HL-60/S4 treated with retinoic acid at 250 ng/mL for 4 days and 3 days (cell line): ENCODE results near the gene PHF21B.

Experiments
- in situ Hi-C: fragments of 300-500 bp; cut with MboI; formaldehyde crosslinking; loops from 2 replicates; pipeline ENCODE4 v1.7.0; 2022; ENCODE audit warnings: low sequenced_read_pairs

PHF21B gene

GRCh38 chr22:45019861-45020655 is 10.3 kb upstream of the PHF21B start:
- in situ Hi-C loops = no loop called here

- in situ Hi-C loops = no loop called here
Observed at GRCh38 chr22:45014654-45015053, 4.8 kb upstream of the PHF21B start.

- in situ Hi-C loops = no loop called here
Observed at GRCh38 chr22:45013138-45013537, 3.3 kb upstream of the PHF21B start.

GRCh38 chr22:45010532-45010900 is 711 bp upstream of the PHF21B start:
- in situ Hi-C loops = no loop called here

GRCh38 chr22:45008751-45009605 is 827 bp downstream of the PHF21B start:
- in situ Hi-C loops = no loop called here

GRCh38 chr22:45008186-45008681 is 1.6 kb downstream of the PHF21B start:
- in situ Hi-C loops = no loop called here

- in situ Hi-C loops = no loop called here
Observed at GRCh38 chr22:45007391-45008185, 2.2 kb downstream of the PHF21B start.

- in situ Hi-C loops = no loop called here
Observed at GRCh38 chr22:45006964-45007390, 2.8 kb downstream of the PHF21B start.

- in situ Hi-C loops = no loop called here
Observed at GRCh38 chr22:45006111-45006963, 3.5 kb downstream of the PHF21B start.

- in situ Hi-C loops = no loop called here
Observed at GRCh38 chr22:45001653-45002052, 8.2 kb downstream of the PHF21B start.

- in situ Hi-C loops = no loop called here
Observed at GRCh38 chr22:45000330-45000729, 9.5 kb downstream of the PHF21B start.

GRCh38 chr22:44999687-45000086 is 10.1 kb downstream of the PHF21B start:
- in situ Hi-C loops = no loop called here

- in situ Hi-C loops = no loop called here
Observed at GRCh38 chr22:44999231-44999630, 10.6 kb downstream of the PHF21B start.

GRCh38 chr22:44998296-44998695 is 11.5 kb downstream of the PHF21B start:
- in situ Hi-C loops = no loop called here

- in situ Hi-C loops = no loop called here
Observed at GRCh38 chr22:44997060-44997459, 12.7 kb downstream of the PHF21B start.

GRCh38 chr22:44996648-44997047 is 13.2 kb downstream of the PHF21B start:
- in situ Hi-C loops = no loop called here

- in situ Hi-C loops = no loop called here
Observed at GRCh38 chr22:44996120-44996519, 13.7 kb downstream of the PHF21B start.

GRCh38 chr22:44995715-44996114 is 14.1 kb downstream of the PHF21B start:
- in situ Hi-C loops = no loop called here

- in situ Hi-C loops = no loop called here
Observed at GRCh38 chr22:44995105-44995514, 14.7 kb downstream of the PHF21B start.
